ENCODE data around the gene SOX15.

SOX15 gene

DNA sequence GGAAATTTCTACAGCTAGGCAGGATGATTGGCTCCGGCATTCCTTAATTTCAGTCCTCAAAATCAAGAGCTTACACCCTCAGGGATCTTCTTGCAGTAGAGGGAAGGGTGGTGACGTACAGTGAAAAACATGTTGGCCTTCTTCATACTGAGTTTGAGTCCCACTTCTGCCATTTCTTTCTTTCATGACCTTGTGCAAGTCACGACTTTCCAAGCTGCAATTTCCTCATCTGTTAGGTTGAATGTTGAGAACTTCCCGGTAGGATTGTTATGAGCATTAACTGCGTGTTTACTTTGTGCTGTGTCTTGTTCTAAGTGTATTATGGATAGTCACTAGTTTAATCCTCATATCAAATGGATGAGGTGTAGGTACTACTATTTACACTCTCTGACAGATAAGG, 20.3 kb downstream of the SOX15 start:
- TF ChIP-seq, protein P1, sequence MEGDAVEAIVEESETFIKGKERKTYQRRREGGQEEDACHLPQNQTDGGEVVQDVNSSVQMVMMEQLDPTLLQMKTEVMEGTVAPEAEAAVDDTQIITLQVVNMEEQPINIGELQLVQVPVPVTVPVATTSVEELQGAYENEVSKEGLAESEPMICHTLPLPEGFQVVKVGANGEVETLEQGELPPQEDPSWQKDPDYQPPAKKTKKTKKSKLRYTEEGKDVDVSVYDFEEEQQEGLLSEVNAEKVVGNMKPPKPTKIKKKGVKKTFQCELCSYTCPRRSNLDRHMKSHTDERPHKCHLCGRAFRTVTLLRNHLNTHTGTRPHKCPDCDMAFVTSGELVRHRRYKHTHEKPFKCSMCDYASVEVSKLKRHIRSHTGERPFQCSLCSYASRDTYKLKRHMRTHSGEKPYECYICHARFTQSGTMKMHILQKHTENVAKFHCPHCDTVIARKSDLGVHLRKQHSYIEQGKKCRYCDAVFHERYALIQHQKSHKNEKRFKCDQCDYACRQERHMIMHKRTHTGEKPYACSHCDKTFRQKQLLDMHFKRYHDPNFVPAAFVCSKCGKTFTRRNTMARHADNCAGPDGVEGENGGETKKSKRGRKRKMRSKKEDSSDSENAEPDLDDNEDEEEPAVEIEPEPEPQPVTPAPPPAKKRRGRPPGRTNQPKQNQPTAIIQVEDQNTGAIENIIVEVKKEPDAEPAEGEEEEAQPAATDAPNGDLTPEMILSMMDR (conservative IDR thresholded peaks at IDR 0.05; ENCODE audit: low read depth), result no peak
- ChIA-PET CTCF (interaction anchor here (1.0 kb wide), 1 partner anchor 8 kb away, joined by 3 read pairs; no protein-coding TSS in a partner anchor), POLR2A (ENCODE audit: low non-redundant PET) (no interaction called here)
- H3K27ac ChIP-seq, result no peak overlapping the region
- no peak for DNase-seq (ENCODE audit: low spot score)

DNA sequence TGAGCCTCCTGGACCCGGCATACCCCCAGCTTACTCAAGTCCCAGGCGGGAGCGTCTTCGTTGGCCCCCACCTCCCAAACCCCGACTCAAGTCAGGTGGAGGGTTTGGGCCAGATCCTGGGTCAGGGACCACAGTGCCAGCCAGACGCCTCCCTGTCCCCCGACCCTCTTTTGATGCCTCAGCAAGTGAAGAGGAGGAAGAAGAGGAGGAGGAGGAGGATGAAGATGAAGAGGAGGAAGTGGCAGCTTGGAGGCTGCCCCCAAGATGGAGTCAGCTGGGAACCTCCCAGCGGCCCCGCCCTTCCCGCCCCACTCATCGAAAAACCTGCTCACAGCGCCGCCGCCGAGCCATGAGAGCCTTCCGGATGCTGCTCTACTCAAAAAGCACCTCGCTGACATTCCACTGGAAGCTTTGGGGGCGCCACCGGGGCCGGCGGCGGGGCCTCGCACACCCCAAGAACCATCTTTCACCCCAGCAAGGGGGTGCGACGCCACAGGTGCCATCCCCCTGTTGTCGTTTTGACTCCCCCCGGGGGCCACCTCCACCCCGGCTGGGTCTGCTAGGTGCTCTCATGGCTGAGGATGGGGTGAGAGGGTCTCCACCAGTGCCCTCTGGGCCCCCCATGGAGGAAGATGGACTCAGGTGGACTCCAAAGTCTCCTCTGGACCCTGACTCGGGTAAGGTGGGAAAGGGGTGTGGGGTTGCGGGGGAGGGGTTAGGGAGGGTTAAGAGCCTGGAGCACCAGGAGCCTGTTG, 26.6 kb downstream of the SOX15 start:
- TF ChIP-seq, protein P1 (conservative IDR thresholded peaks at IDR 0.05; ENCODE audit: low read depth), result no peak
- peak overlapping the region; percentile 95 for H3K27ac ChIP-seq
- no peak for DNase-seq (ENCODE audit: low spot score)
- ChIA-PET CTCF (interaction anchor here (0.5 kb wide), 1 partner anchor 126 kb away, joined by 3 read pairs; no protein-coding TSS in a partner anchor), POLR2A (ENCODE audit: low non-redundant PET) (no interaction called here)

DNA sequence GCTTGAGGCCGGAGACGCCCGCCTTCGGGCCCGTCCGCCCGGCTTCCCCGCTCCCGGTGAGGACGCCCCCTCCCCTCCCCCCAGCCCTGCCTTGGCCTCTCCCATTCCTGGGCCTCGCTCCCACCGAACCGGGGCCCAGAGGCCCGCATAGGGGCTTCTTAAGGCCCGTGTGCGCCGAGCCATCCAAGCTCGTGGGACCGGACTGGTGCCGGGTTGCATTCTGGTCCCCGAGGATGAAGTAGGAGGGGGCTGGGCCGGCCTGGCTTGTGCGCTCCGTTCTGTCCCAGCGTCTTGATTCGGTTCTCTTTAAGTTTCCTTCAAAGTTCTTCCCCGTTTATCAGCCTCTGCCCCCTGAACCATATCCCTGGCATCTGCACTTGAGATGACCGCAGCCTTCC, 27.7 kb downstream of the SOX15 start:
- TF ChIP-seq, protein P1 (conservative IDR thresholded peaks at IDR 0.05; ENCODE audit: low read depth), result no peak
- peak overlapping the region; percentile 95 for H3K27ac ChIP-seq
- DNase-seq (ENCODE audit: low spot score), result no peak
- POLR2A ChIA-PET (ENCODE audit: low non-redundant PET), result no interaction called here
- CTCF ChIA-PET, result interaction anchor here (0.6 to 3.1 kb wide), 5 partner anchors 9 to 177 kb away, joined by 3 to 28 read pairs (median 3); partner anchors contain the start of gene FGF11

DNA sequence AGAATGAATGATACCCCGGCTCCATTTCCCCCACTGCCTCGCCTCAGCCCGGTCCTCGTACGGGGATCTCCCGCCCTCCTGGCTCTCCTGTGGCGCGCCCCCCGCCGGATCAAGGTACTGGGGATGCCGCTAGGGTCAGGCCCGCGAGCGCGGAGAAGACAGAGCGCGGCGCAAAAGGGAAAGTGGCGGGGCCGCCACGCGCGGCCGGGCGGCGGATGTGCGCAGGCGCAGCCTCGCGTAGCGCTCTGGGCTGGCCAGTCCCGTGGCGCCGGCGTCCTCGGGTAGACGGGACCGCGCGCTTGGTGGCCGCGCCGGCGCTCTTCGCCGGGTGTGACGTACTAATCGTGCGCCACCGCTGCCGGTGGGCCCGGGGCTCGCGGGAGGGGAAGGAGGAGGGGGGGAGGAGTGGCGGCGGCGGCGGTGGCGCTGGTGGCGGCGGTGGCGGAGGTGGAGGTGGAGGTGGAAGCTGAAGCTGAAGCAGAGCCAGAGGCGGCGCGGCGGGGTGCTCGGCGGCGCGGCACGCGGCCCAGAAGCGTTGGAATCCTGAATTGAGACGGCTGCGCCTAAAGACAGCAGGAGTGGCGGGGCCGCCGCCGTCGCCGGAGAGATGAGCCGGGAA, 28.2 kb downstream of the SOX15 start, which contains the start of gene SENP3:
TSS of gene SENP3 (plus strand) at position 331 of the 619 bp plus-strand sequence. CDS start 1,158 bp downstream, outside the sequence.
- ChIA-PET CTCF (interaction anchor here (0.5 to 3.1 kb wide), 9 partner anchors 8 to 176 kb away, joined by 3 to 28 read pairs (median 3); partner anchors contain the start of gene FGF11), POLR2A (ENCODE audit: low non-redundant PET) (interaction anchor here (0.6 to 1.4 kb wide), 3 partner anchors 126 to 130 kb away, joined by 3 read pairs; partner anchors contain the start of genes TMEM102 and TP53)
- TF ChIP-seq, protein P1 (conservative IDR thresholded peaks at IDR 0.05; ENCODE audit: low read depth), result no peak
- peak within 1 kb of the TSS; percentile 95 for H3K27ac ChIP-seq
- peak; percentile 96 for DNase-seq (ENCODE audit: low spot score)

DNA sequence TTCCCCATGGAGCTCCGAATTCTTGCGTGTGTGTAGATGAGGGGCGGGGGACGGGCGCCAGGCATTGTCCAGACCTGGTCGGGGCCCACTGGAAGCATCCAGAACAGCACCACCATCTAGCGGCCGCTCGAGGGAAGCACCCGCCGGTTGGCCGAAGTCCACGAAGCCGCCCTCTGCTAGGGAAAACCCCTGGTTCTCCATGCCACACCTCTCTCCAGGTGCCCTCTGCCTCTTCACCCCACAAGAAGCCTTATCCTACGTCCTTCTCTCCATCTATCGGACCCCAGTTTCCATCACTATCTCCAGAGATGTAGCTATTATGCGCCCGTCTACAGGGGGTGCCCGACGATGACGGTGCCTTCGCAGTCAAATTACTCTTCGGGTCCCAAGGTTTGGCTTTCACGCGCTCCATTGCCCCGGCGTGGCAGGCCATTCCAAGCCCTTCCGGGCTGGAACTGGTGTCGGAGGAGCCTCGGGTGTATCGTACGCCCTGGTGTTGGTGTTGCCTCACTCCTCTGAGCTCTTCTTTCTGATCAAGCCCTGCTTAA, 28.8 kb downstream of the SOX15 start:
- peak overlapping the region; percentile 95 for H3K27ac ChIP-seq
- TF ChIP-seq, protein P1 (conservative IDR thresholded peaks at IDR 0.05; ENCODE audit: low read depth), result peak; percentile 84
- ChIA-PET POLR2A (ENCODE audit: low non-redundant PET) (interaction anchor here (0.6 to 1.4 kb wide), 6 partner anchors 48 to 205 kb away, joined by 3 to 4 read pairs (median 3); partner anchors contain the start of genes TMEM102 and TP53), CTCF (interaction anchor here (0.5 to 3.1 kb wide), 21 partner anchors 9 to 236 kb away, joined by 3 to 28 read pairs (median 4); partner anchors contain the start of genes FGF11 and TNFSF12)
- DNase-seq (ENCODE audit: low spot score), result peak; percentile 97
